Measurements from ENCODE around the gene KIAA1191.

DNA sequence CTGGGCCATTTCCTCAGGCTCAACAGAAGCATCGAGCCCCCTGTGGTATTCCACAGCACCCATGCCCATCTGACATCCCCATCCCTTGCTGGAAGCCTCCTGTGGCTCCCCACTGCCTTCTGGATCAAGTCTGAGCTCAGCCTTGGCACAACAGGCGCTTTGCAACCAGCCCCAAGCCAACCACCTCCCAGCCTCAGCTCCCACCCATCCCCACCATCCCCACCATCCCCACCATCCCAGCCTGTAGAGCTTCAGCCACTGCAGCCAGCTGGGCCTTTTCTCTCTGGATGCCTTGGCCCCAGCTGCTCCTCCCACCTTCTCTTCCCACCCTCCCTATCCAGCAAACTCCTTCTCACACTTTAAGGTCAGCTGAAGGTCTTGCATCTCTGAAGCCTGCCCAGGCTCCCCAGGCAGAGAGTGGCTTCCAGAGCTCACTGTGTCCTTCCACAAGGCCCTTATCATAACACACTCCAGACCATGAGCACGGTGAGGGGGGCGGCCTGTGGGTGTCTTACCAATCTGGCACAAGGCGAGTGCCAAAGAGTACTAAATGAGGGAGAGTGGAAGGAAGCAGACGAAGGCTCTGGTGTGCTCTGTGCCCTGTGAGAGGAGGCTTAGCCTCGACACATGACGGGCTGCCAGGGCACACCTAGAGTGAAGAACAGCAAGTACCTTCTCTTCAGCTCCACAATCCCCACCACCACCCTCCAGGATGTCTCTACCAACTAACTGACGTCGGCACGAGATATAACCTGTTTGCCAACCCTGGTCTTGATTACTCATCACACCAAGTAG lies 33.5 kb upstream of the KIAA1191 start:
- no peak for TF ChIP-seq EZH2 (IDR thresholded peaks at IDR 0.05; ENCODE audit: borderline replicate concordance, low read length)
- TF ChIP-seq, protein P1, sequence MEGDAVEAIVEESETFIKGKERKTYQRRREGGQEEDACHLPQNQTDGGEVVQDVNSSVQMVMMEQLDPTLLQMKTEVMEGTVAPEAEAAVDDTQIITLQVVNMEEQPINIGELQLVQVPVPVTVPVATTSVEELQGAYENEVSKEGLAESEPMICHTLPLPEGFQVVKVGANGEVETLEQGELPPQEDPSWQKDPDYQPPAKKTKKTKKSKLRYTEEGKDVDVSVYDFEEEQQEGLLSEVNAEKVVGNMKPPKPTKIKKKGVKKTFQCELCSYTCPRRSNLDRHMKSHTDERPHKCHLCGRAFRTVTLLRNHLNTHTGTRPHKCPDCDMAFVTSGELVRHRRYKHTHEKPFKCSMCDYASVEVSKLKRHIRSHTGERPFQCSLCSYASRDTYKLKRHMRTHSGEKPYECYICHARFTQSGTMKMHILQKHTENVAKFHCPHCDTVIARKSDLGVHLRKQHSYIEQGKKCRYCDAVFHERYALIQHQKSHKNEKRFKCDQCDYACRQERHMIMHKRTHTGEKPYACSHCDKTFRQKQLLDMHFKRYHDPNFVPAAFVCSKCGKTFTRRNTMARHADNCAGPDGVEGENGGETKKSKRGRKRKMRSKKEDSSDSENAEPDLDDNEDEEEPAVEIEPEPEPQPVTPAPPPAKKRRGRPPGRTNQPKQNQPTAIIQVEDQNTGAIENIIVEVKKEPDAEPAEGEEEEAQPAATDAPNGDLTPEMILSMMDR (conservative IDR thresholded peaks at IDR 0.05 in 1 of 2, IDR thresholded peaks at IDR 0.05 in 1 of 2; ENCODE audit: extremely low read depth in 1 of 2, insufficient read depth in 1 of 2, low read depth in 1 of 2, low read length in 2 of 2): no peak
